GM21528 (cell line): ENCODE data around the gene ANGPTL8.

Source experiments
- ATAC-seq: cut with Tn5 transposase; IDR thresholded peaks from one replicate; pipeline ENCODE4 v1.9.1; 2021; ENCODE audit warnings: mild to moderate bottlenecking, moderate library complexity; ENCODE audit not compliant: unreplicated experiment, low FRiP score

The ANGPTL8 gene

GRCh38 chr19:11234486-11235075 lies 4.8 kb upstream of the ANGPTL8 start:
- no peak for ATAC-seq

- ATAC-seq: no peak
These were observed 2.8 kb upstream of the ANGPTL8 start for GRCh38 chr19:11236324-11237301.

- no peak for ATAC-seq
These were observed 2.1 kb upstream of the ANGPTL8 start for GRCh38 chr19:11237321-11237720.

GRCh38 chr19:11238041-11238440 lies 1.4 kb upstream of the ANGPTL8 start:
- no peak for ATAC-seq

- no peak for ATAC-seq
These were observed 540 bp upstream of the ANGPTL8 start for GRCh38 chr19:11238781-11239376.

GRCh38 chr19:11240008-11240444 lies 607 bp downstream of the ANGPTL8 start:
- ATAC-seq: no peak

GRCh38 chr19:11242025-11242424 lies 2.6 kb downstream of the ANGPTL8 start:
- no peak for ATAC-seq

- ATAC-seq: no peak
These were observed 3.7 kb downstream of the ANGPTL8 start for GRCh38 chr19:11242864-11243797.

GRCh38 chr19:11243798-11244169 lies 4.4 kb downstream of the ANGPTL8 start:
- ATAC-seq: no peak

- ATAC-seq: no peak
These were observed 5.6 kb downstream of the ANGPTL8 start for GRCh38 chr19:11244846-11245589.

- ATAC-seq: no peak
These were observed 7.5 kb downstream of the ANGPTL8 start for GRCh38 chr19:11246941-11247340.

- no peak for ATAC-seq
These were observed 8.0 kb downstream of the ANGPTL8 start for GRCh38 chr19:11247391-11247790.

GRCh38 chr19:11247934-11248333 lies 8.5 kb downstream of the ANGPTL8 start:
- no peak for ATAC-seq

GRCh38 chr19:11248852-11249251 lies 9.4 kb downstream of the ANGPTL8 start:
- ATAC-seq: no peak

GRCh38 chr19:11251217-11251616 lies 11.8 kb downstream of the ANGPTL8 start:
- ATAC-seq: no peak

GRCh38 chr19:11251650-11252314 lies 12.4 kb downstream of the ANGPTL8 start:
- no peak for ATAC-seq

- ATAC-seq: no peak
These were observed 13.4 kb downstream of the ANGPTL8 start for GRCh38 chr19:11252665-11253355.

- ATAC-seq: no peak
These were observed 15.2 kb downstream of the ANGPTL8 start for GRCh38 chr19:11254666-11255065.

GRCh38 chr19:11256189-11256588 lies 16.8 kb downstream of the ANGPTL8 start:
- no peak for ATAC-seq
